NOMO-1 treated with dmso at 0.1 percent for 144 hours (cell line): Measurements from ENCODE around the gene TRAPPC4.
"Not testable (repeated sequence)": the region's sequence is repeated elsewhere in the genome, so short reads cannot be mapped to it uniquely, and the experiment has no call there.

Source experiments
- DNase-seq: peaks from one replicate; lab custom pipeline; 2025; ENCODE audit not compliant: unreplicated experiment; lab: John Stamatoyannopoulos, UW

TRAPPC4 gene, protein sequence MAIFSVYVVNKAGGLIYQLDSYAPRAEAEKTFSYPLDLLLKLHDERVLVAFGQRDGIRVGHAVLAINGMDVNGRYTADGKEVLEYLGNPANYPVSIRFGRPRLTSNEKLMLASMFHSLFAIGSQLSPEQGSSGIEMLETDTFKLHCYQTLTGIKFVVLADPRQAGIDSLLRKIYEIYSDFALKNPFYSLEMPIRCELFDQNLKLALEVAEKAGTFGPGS

DNA sequence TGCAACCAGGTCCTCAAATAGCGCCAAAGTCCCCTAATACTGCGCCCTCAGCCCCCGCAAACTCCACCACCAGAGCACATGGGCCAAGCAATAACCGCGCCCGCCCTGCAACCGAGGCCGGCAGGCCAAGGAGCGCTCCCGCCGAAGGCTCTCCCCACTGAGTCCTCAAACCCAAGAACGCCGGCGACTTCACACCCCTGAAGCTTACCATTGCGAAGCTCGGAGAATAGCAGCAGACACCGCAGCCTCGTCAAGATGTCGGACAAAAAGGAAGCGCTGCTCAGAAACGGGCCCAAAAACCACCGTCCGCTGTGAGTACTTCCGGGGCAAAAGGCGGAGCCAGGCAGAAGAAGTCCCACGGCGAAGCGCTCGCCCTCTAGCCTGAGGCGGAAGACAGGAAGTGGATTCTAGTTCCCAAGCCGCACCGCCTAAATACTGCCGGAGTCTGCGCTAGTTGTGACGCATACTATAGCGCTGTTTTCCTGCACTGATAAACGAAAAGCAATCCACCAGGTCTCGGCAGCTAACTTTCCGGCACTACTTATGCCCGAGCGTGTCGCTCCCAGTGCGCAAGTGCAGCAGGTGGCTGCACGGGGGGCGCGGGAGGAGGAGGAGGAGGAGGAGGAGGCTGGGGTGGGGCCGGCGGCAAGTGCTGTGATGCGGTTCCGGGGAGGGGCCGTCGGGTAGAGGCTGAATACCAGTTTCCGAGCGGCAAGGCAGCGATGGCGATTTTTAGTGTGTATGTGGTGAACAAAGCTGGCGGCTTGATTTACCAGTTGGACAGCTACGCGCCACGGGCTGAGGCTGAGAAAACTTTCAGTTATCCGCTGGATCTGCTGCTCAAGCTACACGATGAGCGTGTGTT is at the start of gene TRAPPC4, which contains the start of gene RPS25:
Gene TRAPPC4, plus strand, starts transcription at position 693 of the 865 bp plus-strand sequence. Its CDS starts 30 bp downstream, at position 723.
Gene RPS25, minus strand, starts transcription at position 270 of the 865 bp plus-strand sequence. Its CDS starts 59 bp downstream, at position 211.
- peak; percentile 95 for DNase-seq

DNA sequence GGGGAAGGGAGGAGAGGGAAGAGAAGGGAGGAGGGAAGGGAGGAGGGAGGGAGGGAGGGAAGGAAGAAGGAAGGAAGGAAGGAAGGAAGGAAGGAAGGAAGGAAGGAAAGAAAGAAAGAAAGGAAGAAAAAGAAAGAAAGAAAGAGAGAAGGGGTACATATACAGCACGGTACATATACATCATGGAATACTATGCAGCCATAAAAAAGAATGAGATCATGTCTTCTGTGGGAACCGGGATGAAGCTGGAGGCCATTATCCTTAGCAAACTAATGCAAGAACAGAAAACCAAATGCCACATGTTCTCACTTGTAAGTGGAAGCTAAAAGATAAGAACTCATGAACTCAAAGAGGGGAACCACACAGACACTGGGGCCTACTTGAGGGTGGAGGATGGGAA is 49.1 kb upstream of the TRAPPC4 start:
- not testable (repeated sequence) for DNase-seq

DNA sequence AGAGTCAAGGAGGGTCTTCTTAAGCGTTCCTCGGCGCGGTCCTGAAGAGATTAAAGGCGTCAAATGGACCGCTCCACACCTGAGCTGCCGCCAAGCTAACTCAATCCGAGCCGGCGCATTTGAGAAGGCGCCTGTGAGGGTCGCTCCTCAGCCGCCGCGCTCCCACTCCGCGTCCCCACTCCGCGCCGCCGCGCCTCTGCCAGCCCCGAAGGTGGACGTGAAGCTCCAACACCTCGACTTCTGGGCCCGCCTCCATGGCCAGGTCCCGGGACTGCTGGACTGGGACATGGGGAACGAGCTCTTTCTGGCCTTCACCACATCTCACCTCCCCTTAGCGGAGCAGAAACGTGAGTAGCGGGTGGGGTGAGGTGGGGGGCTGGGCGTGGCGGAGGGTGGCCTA is 46.9 kb upstream of the TRAPPC4 start, which contains the start of gene FOXR1:
Gene FOXR1, plus strand, starts transcription at position 116 of the 400 bp plus-strand sequence. Its CDS starts 171 bp downstream, at position 287.
- no peak for DNase-seq

DNA sequence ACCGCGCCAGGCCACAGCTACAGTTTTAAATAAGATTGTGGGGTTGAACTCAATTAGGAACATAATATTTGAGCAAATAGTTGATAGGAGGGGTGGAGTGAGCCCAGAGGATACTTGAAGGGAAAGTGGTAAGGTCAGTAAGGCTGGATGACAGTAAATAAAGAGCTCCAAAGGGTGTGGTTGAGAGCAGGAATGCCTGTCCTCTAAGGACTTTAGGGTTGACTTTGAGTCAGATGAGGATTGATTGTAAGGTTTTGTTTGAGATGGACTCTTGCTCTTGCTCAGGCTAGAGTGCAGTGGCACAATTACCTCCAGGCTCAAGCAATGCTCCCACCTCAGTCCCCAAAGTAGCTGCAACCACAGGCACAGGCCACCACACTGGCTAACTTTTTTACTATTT is 44.6 kb upstream of the TRAPPC4 start:
- DNase-seq: no peak

DNA sequence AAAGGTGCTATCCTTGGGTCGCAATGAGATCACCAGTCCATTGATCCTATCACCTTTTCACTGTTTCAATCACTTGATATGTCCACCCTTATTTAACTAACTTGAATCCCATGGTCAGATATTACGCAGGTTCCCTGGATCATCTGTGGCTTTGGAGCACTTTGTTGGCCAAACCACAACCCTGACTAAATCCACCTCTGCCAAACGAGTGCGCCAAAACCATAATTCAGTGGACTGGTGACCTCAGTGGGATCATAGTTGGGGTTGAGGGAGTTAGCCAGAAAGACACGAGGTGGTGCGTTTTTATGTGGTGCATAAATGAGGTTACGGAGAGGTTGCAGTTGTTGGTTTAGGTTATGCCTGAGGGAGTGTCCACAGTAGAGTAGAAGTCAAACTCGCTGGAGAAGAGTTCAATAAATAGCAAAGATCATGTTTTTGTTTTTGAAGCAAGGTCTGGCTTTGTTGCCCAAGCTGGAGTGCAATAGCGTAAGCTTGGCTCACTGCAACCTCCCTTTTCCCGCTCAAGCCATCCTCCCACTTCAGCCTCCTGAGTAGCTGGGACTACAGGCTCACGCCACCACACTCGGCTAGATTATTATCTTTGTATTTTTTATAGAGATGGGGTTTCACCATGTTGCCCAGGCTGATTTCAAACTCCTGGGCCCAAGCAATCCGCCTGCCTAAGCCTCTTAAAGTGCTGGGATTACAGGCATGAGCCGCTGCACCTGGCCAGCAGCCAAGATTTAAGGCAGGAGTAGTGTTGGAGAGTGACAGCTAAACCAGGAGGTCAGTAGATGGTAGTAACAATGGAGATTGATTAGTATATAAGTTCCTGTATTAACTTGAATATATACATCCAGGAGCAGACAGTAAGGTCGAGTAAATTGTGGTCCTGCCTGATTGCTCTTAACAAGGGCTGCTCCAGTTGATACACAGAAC is 42.5 kb upstream of the TRAPPC4 start:
- no peak for DNase-seq

DNA sequence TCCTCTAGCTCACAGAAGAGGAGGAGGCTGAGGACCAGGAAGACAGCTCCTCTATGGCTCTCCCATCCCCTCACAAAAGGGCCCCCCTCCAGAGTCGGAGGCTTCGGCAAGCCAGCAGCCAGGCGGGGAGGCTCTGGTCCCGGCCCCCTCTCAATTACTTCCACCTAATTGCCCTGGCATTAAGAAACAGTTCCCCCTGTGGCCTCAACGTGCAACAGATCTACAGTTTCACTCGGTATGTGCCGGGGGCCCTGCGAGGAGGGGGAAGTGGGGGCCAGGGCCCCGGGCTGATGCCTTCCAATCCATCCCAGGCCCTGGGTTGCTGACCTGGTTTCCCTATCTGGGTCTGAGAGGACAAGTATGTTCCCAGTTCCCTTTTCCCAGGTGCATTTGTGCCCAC is 39.1 kb upstream of the TRAPPC4 start:
- peak; percentile 67 for DNase-seq

DNA sequence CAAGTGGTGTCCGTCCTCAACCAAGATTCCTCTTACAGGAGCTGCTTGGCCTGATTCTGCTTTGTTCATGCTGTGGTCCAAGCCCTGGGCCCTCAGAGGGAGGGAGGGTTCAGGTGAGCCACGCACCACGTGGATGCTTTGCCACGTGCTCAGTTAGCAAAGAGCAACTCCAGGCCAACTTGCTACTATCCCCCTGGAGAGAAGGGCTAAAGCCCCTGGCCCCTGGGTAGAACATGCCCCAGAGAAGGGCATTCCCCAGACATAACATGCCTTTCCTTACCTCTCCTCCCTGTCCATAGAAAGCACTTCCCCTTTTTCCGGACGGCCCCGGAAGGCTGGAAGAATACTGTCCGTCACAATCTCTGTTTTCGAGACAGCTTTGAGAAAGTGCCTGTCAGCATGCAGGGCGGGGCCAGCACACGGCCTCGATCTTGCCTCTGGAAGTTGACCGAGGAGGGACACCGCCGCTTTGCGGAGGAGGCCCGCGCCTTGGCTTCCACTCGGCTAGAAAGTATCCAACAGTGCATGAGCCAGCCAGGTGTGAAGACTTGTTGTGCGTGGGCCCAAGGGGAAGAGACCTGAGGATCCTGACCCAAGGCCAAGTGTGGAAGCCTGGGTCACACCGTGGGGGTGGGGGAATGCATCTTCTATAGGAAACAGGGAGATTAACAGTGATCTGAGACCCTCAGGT is 38.2 kb upstream of the TRAPPC4 start:
- peak; percentile 16 for DNase-seq

DNA sequence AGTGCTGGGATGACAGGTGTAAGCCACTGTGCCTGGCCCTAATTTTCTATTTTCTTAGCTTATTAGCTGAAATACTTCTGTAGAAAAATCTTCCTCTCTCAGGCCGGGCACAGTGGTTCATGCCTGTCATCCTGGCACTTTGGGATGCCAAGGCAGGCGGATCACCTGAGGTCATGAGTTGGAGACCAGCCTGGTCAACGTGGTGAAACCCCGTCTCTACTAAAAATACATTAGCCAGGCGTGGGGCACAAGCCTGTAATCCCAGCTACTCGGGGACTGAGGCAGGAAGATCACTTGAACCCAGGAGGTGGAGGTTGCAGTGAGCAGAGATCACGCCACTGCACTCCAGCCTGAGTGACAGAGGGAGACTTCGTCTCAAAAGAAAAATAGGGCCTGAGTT is 34.2 kb upstream of the TRAPPC4 start:
- DNase-seq: not testable (repeated sequence)

GRCh38 chr11:118984825-118985224 is 33.7 kb upstream of the TRAPPC4 start:
- DNase-seq: no peak

DNA sequence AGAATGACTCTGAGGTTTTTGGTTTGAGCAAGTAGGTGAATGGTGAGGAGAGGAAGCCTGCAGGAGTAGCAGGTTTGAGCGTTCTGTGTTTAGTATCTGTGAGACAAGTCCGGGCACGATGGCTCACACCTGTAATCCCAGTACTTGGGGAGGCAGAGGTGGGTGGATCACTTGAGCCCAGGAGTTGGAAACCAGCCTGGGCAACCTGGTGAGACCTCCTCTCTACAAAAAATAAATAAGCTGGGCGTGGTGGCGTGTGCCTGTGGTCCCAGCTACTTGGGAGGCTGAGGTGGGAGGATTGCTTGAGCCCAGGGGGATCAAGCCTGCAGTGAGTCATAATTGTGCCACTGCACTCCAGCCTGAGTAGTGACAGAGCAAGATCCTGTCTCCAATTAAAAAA is 30.3 kb upstream of the TRAPPC4 start:
- DNase-seq: no peak

DNA sequence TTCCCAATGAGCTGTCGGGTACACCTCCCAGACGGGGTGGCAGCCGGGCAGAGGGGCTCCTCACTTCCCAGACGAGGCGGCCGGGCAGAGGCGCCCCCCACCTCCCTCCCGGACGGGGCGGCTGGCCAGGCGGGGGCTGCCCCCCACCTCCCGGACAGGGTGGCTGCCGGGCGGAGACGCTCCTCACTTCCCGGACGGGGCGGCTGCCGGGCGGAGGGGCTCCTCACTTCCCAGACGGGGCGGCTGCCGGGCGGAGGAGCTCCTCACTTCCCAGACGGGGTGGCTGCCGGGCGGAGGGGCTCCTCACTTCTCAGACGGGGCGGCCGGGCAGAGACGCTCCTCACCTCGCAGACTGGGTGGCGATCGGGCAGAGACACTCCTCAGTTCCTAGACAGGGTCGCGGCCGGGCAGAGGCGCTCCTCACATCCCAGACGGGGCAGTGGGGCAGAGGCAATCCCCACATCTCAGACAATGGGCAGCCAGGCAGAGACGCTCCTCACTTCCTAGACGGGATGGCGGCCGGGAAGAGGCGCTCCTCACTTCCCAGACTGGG is 27.0 kb upstream of the TRAPPC4 start:
- not testable (repeated sequence) for DNase-seq

DNA sequence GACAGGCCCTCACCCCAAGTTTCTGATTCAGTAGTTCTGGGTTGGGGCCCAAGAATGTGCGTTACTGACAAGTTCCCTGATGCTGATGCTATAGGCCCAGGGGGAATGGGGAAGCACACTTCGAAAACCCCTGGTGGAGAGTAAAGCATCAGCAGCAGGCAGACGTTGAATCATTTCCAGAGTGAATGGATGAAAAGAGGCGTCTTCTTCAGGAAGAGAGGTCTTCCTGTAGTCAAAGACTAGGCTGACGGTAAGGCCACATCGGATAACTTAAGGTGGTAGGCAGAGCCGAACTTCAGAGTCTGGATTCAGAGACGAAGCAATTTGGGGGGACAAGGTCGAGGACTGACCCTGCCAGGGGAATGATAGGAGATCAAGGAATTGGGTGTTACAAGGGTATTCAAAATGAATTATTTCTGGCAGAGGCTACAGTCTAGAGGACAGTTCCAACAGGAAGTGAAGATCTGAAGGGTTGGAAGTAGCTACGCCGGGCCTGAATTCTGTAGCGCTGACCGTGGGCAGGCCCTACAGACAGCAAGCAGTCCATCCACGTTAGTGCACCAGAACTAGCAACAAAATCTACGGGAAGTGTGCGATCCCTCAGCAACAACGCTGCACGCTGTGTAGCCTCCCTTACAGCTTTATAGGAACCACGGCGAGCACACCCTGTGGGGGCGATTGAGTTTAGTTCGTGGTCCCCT is 21.5 kb upstream of the TRAPPC4 start:
- DNase-seq: peak; percentile 7

- DNase-seq: peak; percentile 90
Observed at GRCh38 chr11:118997627-118998387, 20.8 kb upstream of the TRAPPC4 start, which contains the start of gene CENATAC. TSS of gene CENATAC (plus strand) at chr11:118998138. CDS start at chr11:118998198, 60 bp downstream.

GRCh38 chr11:118998388-118998717 is 20.2 kb upstream of the TRAPPC4 start:
- DNase-seq: no peak

GRCh38 chr11:118998822-118999221 is 19.7 kb upstream of the TRAPPC4 start:
- DNase-seq: no peak

DNA sequence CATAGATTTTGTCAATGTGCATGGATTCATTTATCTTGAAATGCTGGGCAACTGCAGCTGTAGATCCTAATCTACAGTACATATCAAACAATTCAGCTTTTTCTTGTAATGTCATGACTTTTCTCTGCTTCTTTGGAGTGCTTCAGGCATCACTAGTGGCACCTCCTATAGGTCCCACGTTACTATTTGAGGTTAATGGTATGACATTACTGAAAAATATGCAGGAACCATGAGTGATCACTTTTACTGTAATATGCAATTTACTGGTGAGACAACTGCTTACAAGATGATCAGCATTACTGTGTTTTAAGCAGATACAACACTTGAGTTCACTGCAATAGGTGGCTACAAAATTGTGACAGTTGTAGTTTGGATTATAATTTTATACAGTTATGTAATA is 17.7 kb upstream of the TRAPPC4 start:
- no peak for DNase-seq

DNA sequence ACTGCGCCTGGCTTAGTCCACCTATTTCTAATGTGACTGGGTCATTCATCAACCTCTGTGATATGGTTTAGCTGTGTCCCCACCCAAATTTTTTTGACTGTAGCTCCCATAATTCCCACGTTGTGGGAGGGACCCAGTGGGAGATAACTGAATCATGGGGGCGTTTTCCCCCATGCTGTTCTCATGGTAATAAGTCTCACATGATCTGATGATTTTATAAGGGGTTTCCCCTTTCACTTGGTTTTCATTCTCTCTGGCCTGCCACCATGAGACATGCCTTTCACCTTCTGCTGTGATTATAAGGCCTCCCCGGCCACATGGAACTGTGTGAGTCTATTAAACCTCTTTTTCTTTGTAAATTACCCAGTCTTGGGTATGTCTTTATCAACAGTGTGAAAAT is 11.9 kb upstream of the TRAPPC4 start:
- no peak for DNase-seq

DNA sequence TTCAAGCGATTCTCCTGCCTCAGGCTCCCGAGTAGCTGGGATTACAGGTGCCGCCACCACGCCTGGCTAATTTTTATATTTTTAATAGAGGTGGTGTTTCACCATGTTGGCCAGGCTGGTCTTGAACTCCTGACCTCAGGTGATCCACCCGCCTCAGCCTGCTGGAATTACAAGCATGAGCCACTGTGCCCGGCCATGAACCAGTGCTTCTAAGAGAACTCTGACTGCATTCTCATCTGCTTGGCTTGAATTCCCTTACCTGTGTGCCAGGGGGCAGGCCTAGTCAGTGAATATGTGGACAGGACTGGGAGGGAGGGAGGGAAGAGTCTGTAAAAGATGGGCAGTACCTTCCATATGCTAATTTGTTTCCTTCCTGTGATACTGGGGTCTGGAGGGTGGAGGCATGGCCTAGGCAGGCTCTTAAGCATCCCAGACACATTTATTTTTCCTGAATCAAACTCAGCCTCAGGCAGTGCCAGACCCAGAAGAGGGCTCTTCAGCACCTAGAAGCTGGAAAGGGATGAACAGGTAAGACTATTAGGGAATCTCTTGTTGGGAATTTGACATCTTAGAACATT is 7.0 kb upstream of the TRAPPC4 start:
- DNase-seq: no peak
